Subcutaneous adipose tissue (tissue), 4 donors: ENCODE data around the gene AFG1L. TPM values are rescaled to one million over a fixed set of nuclear protein-coding genes. Genes with fewer than 3 reads are reported as not detected.

Source experiments
- CTCF ChIP-seq: fragments of 450-650 bp; IDR thresholded peaks from one replicate; pipeline ENCODE4 v1.5.1; 2016; ENCODE audit warnings: low read depth, mild to moderate bottlenecking, control low read depth, antibody characterized with exemption, moderate library complexity
- total RNA-seq, 4 donors: library from RNA; depleted of rRNA; stranded (reverse); fragments of >200 nt; gene quantifications; one replicate each; pipeline ENCODE4 v1.1.0, GENCODE V29; 2016

AFG1L gene
- total RNA-seq, 4 donors from 2014 or later = 1.9 to 4.4 (median 2.9) TPM

- no peak for TF ChIP-seq CTCF
Observed at GRCh38 chr6:108337721-108338120, 42.9 kb downstream of the AFG1L start.

GRCh38 chr6:108341372-108341771, 46.5 kb downstream of the AFG1L start:
- TF ChIP-seq CTCF = no peak

GRCh38 chr6:108343894-108344293, 49.0 kb downstream of the AFG1L start:
- no peak for TF ChIP-seq CTCF

GRCh38 chr6:108348655-108349349, 53.9 kb downstream of the AFG1L start:
- TF ChIP-seq CTCF = no peak

GRCh38 chr6:108350528-108350927, 55.7 kb downstream of the AFG1L start:
- no peak for TF ChIP-seq CTCF

- no peak for TF ChIP-seq CTCF
Observed at GRCh38 chr6:108353853-108354252, 59.0 kb downstream of the AFG1L start.

- no peak for TF ChIP-seq CTCF
Observed at GRCh38 chr6:108355120-108355519, 60.3 kb downstream of the AFG1L start.
